Caco-2 (cell line): Measurements from ENCODE around the gene CPNE6. TPM values are rescaled to one million over a fixed set of nuclear protein-coding genes. Genes with fewer than 3 reads are reported as not detected.

Source experiments
- BruUV-seq: library from RNA; stranded (reverse); fragments of 400-500 nt; replicated peaks from 2 replicates; lab custom pipeline; 2021; lab: Mats Ljungman, UMichigan
- CTCF ChIA-PET: fragments of 300-600 bp; sonication (Branson Sonifier 250); formaldehyde crosslinking; loops from one replicate; lab custom pipeline; 2022; ENCODE audit warnings: antibody characterized with exemption; lab: Charles Lee
- POLR2A ChIA-PET: fragments of 300-600 bp; sonication (Branson Sonifier 250); formaldehyde crosslinking; loops from one replicate; lab custom pipeline; 2022; ENCODE audit warnings: antibody characterized with exemption; lab: Charles Lee
- DNase-seq, 2 experiments: peaks; one replicate each; pipeline versions ENCODE4 v3.0.0 to v3.0.0-alpha.2; 2020 to 2022
- H3K27me3 ChIP-seq: replicated peaks from 2 replicates; pipeline ENCODE4 v1.6.0; 2011; ENCODE audit warnings: low read length; ENCODE audit not compliant: control insufficient read depth, insufficient read depth
- H3K36me3 ChIP-seq: 2 replicates; pipeline ENCODE4 v1.5.1; 2011; ENCODE audit warnings: low read length; ENCODE audit not compliant: control insufficient read depth, insufficient read depth
- H3K4me1 ChIP-seq: fragments of 250-450 bp; sonication (Bioruptor Pico); 2 replicates; pipeline ENCODE4 v1.5.1; 2020; ENCODE audit warnings: mild to moderate bottlenecking
- H3K4me3 ChIP-seq: 2 replicates; pipeline ENCODE4 v1.5.1; 2011; ENCODE audit warnings: low read depth, mild to moderate bottlenecking, control low read depth, low read length
- H3K9me3 ChIP-seq: fragments of 250-450 bp; sonication (Bioruptor Pico); 2 replicates; pipeline ENCODE4 v1.5.1; 2020; ENCODE audit warnings: mild to moderate bottlenecking, moderate library complexity
- H3K27ac Mint-ChIP-seq: one replicate; pipeline ENCODE4 v1.8.0; 2022; ENCODE audit warnings: mixed read lengths; ENCODE audit not compliant: unreplicated experiment
- H3K27me3 Mint-ChIP-seq: one replicate; pipeline ENCODE4 v1.8.0; 2022; ENCODE audit warnings: mixed read lengths; ENCODE audit not compliant: insufficient read depth, unreplicated experiment
- H3K36me3 Mint-ChIP-seq: one replicate; pipeline ENCODE4 v1.8.0; 2022; ENCODE audit warnings: mild to moderate bottlenecking, mixed read lengths; ENCODE audit not compliant: insufficient read depth, unreplicated experiment
- H3K4me1 Mint-ChIP-seq: one replicate; pipeline ENCODE4 v1.8.0; 2022; ENCODE audit warnings: low read depth, mixed read lengths; ENCODE audit not compliant: unreplicated experiment
- H3K4me3 Mint-ChIP-seq: one replicate; pipeline ENCODE4 v1.8.0; 2022; ENCODE audit warnings: mild to moderate bottlenecking, moderate library complexity, mixed read lengths; ENCODE audit not compliant: unreplicated experiment
- H3K9me3 Mint-ChIP-seq: one replicate; pipeline ENCODE4 v1.8.0; 2022; ENCODE audit warnings: mixed read lengths; ENCODE audit not compliant: unreplicated experiment
- intact Hi-C: fragments of 100-400 bp; cut with micrococcal nuclease; formaldehyde crosslinking; loops from one replicate; pipeline ENCODE4 v1.10.0; 2022; ENCODE audit not compliant: unreplicated experiment
- total RNA-seq: library from RNA; stranded (reverse); gene quantifications from 2 replicates; pipeline ENCODE4 v1.2.3, GENCODE V29; 2022
- TF ChIP-seq, protein P1 (sequence below), 2 experiments: fragments of 200-600 bp in 1 of 2; IDR thresholded peaks; 1 replicate in 1 of 2; 2 replicates in 1 of 2; pipeline versions ENCODE4 v1.5.1 to v1.8.0; 2011 to 2022; ENCODE audit warnings: antibody characterized with exemption in 1 of 2, control low read depth in 1 of 2, inconsistent platforms in 1 of 2, low read depth in 1 of 2, low read length in 1 of 2, mild to moderate bottlenecking in 1 of 2, moderate library complexity in 1 of 2; ENCODE audit not compliant: insufficient read depth in 1 of 2, severe bottlenecking in 1 of 2, unreplicated experiment in 1 of 2

The CPNE6 gene
- total RNA-seq, 1 experiment from 2014 or later = not detected

DNA sequence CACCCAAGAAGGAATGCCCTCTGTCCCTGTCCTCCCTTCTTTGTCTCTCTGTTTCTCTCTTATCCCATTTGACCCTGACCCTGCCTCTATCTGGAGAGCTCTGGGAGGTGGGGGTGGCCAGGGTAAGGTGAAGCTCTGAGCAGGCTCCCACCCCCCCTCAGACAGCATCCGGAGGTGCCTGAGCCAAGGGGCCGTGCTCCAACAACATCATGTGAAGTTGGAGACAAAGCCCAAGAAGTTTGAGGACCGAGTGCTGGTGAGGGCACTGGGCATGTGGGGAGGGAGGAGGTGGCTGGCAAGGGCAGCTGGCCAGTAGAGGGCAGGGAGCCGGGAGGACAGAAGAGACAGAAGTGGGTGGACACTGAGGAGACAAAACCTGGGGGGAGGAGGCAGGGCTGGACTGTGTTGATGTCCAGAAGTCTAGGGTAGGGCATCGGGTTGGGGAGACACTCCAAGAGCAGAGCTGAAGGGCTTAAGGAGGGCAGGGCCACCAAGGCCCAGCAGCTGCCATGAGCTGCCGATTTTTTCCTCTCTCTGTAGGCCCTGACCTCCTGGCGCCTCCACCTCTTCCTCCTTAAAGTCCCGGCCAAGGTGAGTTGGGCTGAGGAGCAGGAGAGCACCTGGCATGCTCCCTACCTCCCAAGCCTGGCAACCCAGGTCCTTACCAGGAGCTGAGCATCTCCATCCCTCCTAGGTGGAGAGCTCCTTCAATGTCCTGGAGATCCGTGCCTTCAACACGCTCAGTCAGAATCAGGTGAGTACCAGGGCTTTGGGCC is 17.6 kb upstream of the CPNE6 start:
- Mint-ChIP-seq H3K4me3 (peak overlapping the region; percentile 74), H3K36me3 (no peaks in the 10 kb centered on the region)

DNA sequence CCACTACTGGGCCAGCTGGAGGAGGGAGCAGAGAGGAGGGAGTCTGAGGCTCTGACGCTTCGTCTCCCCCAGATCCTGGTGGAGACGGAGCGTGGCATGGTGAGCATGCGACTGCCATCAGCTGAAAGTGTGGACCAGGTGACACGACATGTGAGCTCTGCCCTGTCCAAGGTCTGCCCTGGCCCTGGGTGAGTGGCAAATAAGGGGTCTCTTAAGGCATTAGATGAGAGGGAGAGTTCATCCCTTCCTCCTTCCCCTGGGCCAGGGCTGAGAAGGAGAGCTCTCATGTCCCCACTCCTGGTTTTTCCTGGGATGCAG is 17.1 kb upstream of the CPNE6 start:
- H3K36me3 ChIP-seq = no peaks in the 10 kb centered on the region
- BruUV-seq = no TSS peak
- Mint-ChIP-seq H3K4me3 (no peak overlapping the region), H3K27ac (no peak overlapping the region), H3K9me3 (no peaks in the 10 kb centered on the region), H3K27me3 (peaks cover 9% of the 10 kb centered on the region), H3K4me1 (no peaks in the 10 kb centered on the region), H3K36me3 (no peaks in the 10 kb centered on the region)
- peak in 1 of 2 experiments; percentile 19 for DNase-seq
- intact Hi-C loops = no loop called here
- peaks cover 5% of the 10 kb centered on the region; the same call in 1 of the 2 replicates for H3K4me1 ChIP-seq
- TF ChIP-seq, protein P1, sequence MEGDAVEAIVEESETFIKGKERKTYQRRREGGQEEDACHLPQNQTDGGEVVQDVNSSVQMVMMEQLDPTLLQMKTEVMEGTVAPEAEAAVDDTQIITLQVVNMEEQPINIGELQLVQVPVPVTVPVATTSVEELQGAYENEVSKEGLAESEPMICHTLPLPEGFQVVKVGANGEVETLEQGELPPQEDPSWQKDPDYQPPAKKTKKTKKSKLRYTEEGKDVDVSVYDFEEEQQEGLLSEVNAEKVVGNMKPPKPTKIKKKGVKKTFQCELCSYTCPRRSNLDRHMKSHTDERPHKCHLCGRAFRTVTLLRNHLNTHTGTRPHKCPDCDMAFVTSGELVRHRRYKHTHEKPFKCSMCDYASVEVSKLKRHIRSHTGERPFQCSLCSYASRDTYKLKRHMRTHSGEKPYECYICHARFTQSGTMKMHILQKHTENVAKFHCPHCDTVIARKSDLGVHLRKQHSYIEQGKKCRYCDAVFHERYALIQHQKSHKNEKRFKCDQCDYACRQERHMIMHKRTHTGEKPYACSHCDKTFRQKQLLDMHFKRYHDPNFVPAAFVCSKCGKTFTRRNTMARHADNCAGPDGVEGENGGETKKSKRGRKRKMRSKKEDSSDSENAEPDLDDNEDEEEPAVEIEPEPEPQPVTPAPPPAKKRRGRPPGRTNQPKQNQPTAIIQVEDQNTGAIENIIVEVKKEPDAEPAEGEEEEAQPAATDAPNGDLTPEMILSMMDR (IDR thresholded peaks at IDR 0.05; ENCODE audit: insufficient read depth in 1 of 2, low read depth in 1 of 2, low read length in 1 of 2, severe bottlenecking in 1 of 2, unreplicated experiment in 1 of 2) = no peak
- H3K4me3 ChIP-seq = no peak overlapping the region
- POLR2A ChIA-PET = no interaction called here
- H3K9me3 ChIP-seq = no peaks in the 10 kb centered on the region
- CTCF ChIA-PET = interaction anchor here (0.5 to 0.6 kb wide), 2 partner anchors 107 to 146 kb away, joined by 3 to 6 read pairs; partner anchors contain the start of gene IRF9
- H3K27me3 ChIP-seq = no peaks in the 10 kb centered on the region

More for the DNA sequence above, 17.6 kb upstream of the CPNE6 start:
- peak in 1 of 2 experiments; percentile 16 for DNase-seq
- Histone ChIP-seq H3K4me1 (peaks cover 5% of the 10 kb centered on the region; the same call in 1 of the 2 replicates), H3K9me3 (no peaks in the 10 kb centered on the region), H3K4me3 (no peak overlapping the region), H3K27me3 (no peaks in the 10 kb centered on the region), H3K36me3 (no peaks in the 10 kb centered on the region)
- ChIA-PET CTCF (interaction anchor here (0.6 kb wide), 1 partner anchor 39 kb away, joined by 3 read pairs; no protein-coding TSS in a partner anchor), POLR2A (no interaction called here)
- no peaks in the 10 kb centered on the region for H3K9me3 Mint-ChIP-seq
- H3K27me3 Mint-ChIP-seq = peaks cover 11% of the 10 kb centered on the region
- intact Hi-C loops = no loop called here
- H3K27ac Mint-ChIP-seq = no peak overlapping the region
- TF ChIP-seq, protein P1 (IDR thresholded peaks at IDR 0.05; ENCODE audit: insufficient read depth in 1 of 2, low read depth in 1 of 2, low read length in 1 of 2, severe bottlenecking in 1 of 2, unreplicated experiment in 1 of 2) = no peak
- H3K4me1 Mint-ChIP-seq = no peaks in the 10 kb centered on the region
- BruUV-seq = no TSS peak

DNA sequence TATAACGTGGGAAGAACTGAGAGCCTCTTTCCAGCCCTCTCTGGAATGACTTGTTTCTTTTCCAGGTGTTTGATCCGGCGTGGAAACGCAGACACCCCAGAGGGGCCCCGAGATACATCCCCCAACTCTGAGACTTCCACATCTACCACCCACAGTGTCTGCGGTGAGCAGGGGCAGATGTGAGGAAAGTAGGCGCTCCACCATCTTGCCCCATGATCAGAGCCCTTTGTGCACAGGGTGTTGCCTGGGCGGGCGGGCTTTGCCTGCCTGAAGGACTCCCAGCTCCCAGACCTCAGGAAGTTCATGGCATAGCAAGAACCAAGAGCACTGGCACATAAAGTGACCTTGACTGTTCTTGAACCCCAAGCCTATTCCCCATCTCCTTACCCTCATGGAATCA is 16.7 kb upstream of the CPNE6 start:
- no peak overlapping the region for H3K4me3 Mint-ChIP-seq
- H3K9me3 Mint-ChIP-seq = no peaks in the 10 kb centered on the region
- H3K36me3 ChIP-seq = no peaks in the 10 kb centered on the region
- no TSS peak for BruUV-seq
- peaks cover 5% of the 10 kb centered on the region; the same call in 1 of the 2 replicates for H3K4me1 ChIP-seq
- H3K27ac Mint-ChIP-seq = no peak overlapping the region
- TF ChIP-seq, protein P1 (IDR thresholded peaks at IDR 0.05; ENCODE audit: insufficient read depth in 1 of 2, low read depth in 1 of 2, low read length in 1 of 2, severe bottlenecking in 1 of 2, unreplicated experiment in 1 of 2) = no peak
- POLR2A ChIA-PET = no interaction called here
- H3K36me3 Mint-ChIP-seq = no peaks in the 10 kb centered on the region
- no peaks in the 10 kb centered on the region for H3K9me3 ChIP-seq
- DNase-seq = peak in 1 of 2 experiments; percentile 15
- H3K27me3 ChIP-seq = no peaks in the 10 kb centered on the region
- intact Hi-C loops = no loop called here
- no peaks in the 10 kb centered on the region for H3K4me1 Mint-ChIP-seq
- H3K4me3 ChIP-seq = no peak overlapping the region
- CTCF ChIA-PET = interaction anchor here (0.5 to 0.6 kb wide), 2 partner anchors 107 to 145 kb away, joined by 3 to 6 read pairs; partner anchors contain the start of gene IRF9
- H3K27me3 Mint-ChIP-seq = peaks cover 8% of the 10 kb centered on the region
